ENCODE results near the gene HBG2.

- TF ChIP-seq TEAD4 (IDR thresholded peaks at IDR 0.05), result no peak
- TF ChIP-seq YY1 (IDR thresholded peaks at IDR 0.05; ENCODE audit: low read depth), result no peak
- TF ChIP-seq NFIC (IDR thresholded peaks at IDR 0.05), result no peak
Measured at GRCh38 chr11:5223146-5223545, 31.4 kb downstream of the HBG2 start.

Measured in Ishikawa (cell line).